H1 (cell line): ENCODE data around the gene RBM8A. TPM values are rescaled to one million over a fixed set of nuclear protein-coding genes. Genes with fewer than 3 reads are reported as not detected.

Experiments
- CBX5 ChIP-seq: fragments of 300-800, 300-1000 bp; sonication (generic); IDR thresholded peaks from 2 replicates; pipeline ENCODE4 v1.7.1; 2016; ENCODE audit warnings: antibody characterized with exemption, low read length, low read depth
- CBX8 ChIP-seq: fragments of 300-800, 300-1000 bp; sonication (generic); IDR thresholded peaks from 2 replicates; pipeline ENCODE4 v1.7.1; 2016; ENCODE audit warnings: low read depth, low read length, borderline replicate concordance
- CHD2 ChIP-seq: IDR thresholded peaks from 2 replicates; pipeline ENCODE4 v1.6.1; 2012; ENCODE audit warnings: low read length, improper control_type of control experiment
- CREB1 ChIP-seq: IDR thresholded peaks from 2 replicates; pipeline ENCODE4 v1.6.1; 2012; ENCODE audit warnings: inconsistent platforms
- CTBP2 ChIP-seq: IDR thresholded peaks from 2 replicates; pipeline ENCODE4 v1.7.0; 2011; ENCODE audit warnings: borderline replicate concordance, mild to moderate bottlenecking, moderate library complexity, mixed read lengths, low read length; ENCODE audit not compliant: insufficient read depth, insufficient read length
- EZH2 ChIP-seq: fragments of 200-600 bp; sonication (generic); IDR thresholded peaks from 2 replicates; pipeline ENCODE4 v1.7.1; 2012; ENCODE audit warnings: low read depth, mild to moderate bottlenecking, moderate library complexity, low read length, inconsistent platforms; ENCODE audit not compliant: severe bottlenecking
- FOSL1 ChIP-seq: IDR thresholded peaks from 2 replicates; pipeline ENCODE4 v1.6.1; 2011; ENCODE audit warnings: mild to moderate bottlenecking, low read depth, low read length, moderate library complexity; ENCODE audit not compliant: insufficient read depth
- GABPA ChIP-seq: IDR thresholded peaks from 2 replicates; pipeline ENCODE4 v1.6.1; 2011; ENCODE audit warnings: mild to moderate bottlenecking, low read length, moderate library complexity, borderline replicate concordance; ENCODE audit not compliant: insufficient read depth
- GTF2F1 ChIP-seq: IDR thresholded peaks from 2 replicates; pipeline ENCODE4 v1.6.1; 2012; ENCODE audit warnings: low read depth, low read length, improper control_type of control experiment, borderline replicate concordance
- HDAC2 ChIP-seq, 2 experiments: fragments of 300-600 bp in 1 of 2; sonication (generic) in 1 of 2; IDR thresholded peaks; 2 replicates each; pipeline ENCODE4 v1.6.1; 2011 to 2012; ENCODE audit warnings: low read depth in 2 of 2, low read length in 2 of 2, mild to moderate bottlenecking in 2 of 2, moderate library complexity in 2 of 2, borderline replicate concordance in 1 of 2, inconsistent platforms in 1 of 2
- NANOG ChIP-seq: IDR thresholded peaks from 2 replicates; pipeline ENCODE4 v1.6.1; 2011; ENCODE audit warnings: low read length, low read depth, mild to moderate bottlenecking, inconsistent platforms; ENCODE audit not compliant: insufficient read depth, poor library complexity, severe bottlenecking
- POLR2A ChIP-seq, 2 experiments: IDR thresholded peaks; 1 replicate in 1 of 2; 2 replicates in 1 of 2; pipeline ENCODE4 v1.6.1; 2011; ENCODE audit warnings: low read depth in 2 of 2, low read length in 2 of 2, mild to moderate bottlenecking in 2 of 2; ENCODE audit errors: control extremely low read depth in 1 of 2
- RAD21 ChIP-seq, 2 experiments: IDR thresholded peaks in 1 of 2; conservative IDR thresholded peaks in 1 of 2; 2 replicates each; pipeline ENCODE4 v1.6.1; 2011; ENCODE audit warnings: low read depth in 2 of 2, low read length in 2 of 2, improper control_type of control experiment in 1 of 2, inconsistent platforms in 1 of 2, mild to moderate bottlenecking in 1 of 2, moderate library complexity in 1 of 2
- RFX5 ChIP-seq: IDR thresholded peaks from 2 replicates; pipeline ENCODE4 v1.6.1; 2011; ENCODE audit warnings: low read depth, low read length, improper control_type of control experiment, borderline replicate concordance
- SAP30 ChIP-seq: fragments of 300-600 bp; sonication (generic); IDR thresholded peaks from 2 replicates; pipeline ENCODE4 v1.7.1; 2012; ENCODE audit warnings: low read length, moderate library complexity, mild to moderate bottlenecking, inconsistent platforms; ENCODE audit not compliant: insufficient read depth, insufficient replicate concordance
- SIX5 ChIP-seq: IDR thresholded peaks from 2 replicates; pipeline ENCODE4 v1.6.1; 2011; ENCODE audit warnings: mild to moderate bottlenecking, low read depth, low read length
- SP1 ChIP-seq: IDR thresholded peaks from 2 replicates; pipeline ENCODE4 v1.6.1; 2011; ENCODE audit warnings: low read depth, low read length
- SP2 ChIP-seq: IDR thresholded peaks from 2 replicates; pipeline ENCODE4 v1.6.1; 2012; ENCODE audit warnings: mild to moderate bottlenecking, low read length, inconsistent platforms
- SRF ChIP-seq: IDR thresholded peaks from 2 replicates; pipeline ENCODE4 v1.6.1; 2011; ENCODE audit warnings: mild to moderate bottlenecking, low read depth, low read length, moderate library complexity
- SUZ12 ChIP-seq: fragments of 200-600 bp; sonication (generic); IDR thresholded peaks from 2 replicates; pipeline ENCODE4 v1.6.1; 2012; ENCODE audit warnings: mild to moderate bottlenecking, inconsistent platforms, low read length, moderate library complexity, mixed read lengths
- TCF12 ChIP-seq: IDR thresholded peaks from 2 replicates; pipeline ENCODE4 v1.6.1; 2011; ENCODE audit warnings: low read depth, mild to moderate bottlenecking, low read length
- TEAD4 ChIP-seq: IDR thresholded peaks from 2 replicates; pipeline ENCODE4 v1.6.1; 2012; ENCODE audit warnings: low read depth, low read length, inconsistent platforms, mixed read lengths
- YY1 ChIP-seq: IDR thresholded peaks from 2 replicates; pipeline ENCODE4 v1.6.1; 2011; ENCODE audit warnings: low read depth, mild to moderate bottlenecking, low read length
- ZNF274 ChIP-seq: IDR thresholded peaks from 2 replicates; pipeline ENCODE4 v1.7.0; 2012; ENCODE audit warnings: low read length, borderline replicate concordance; ENCODE audit errors: extremely low read depth
- polyA plus RNA-seq, 7 experiments: library from polyadenylated mRNA; depleted of rRNA in 3 of 7; stranded (reverse) in 5 of 7; unstranded in 2 of 7; fragments of >200 nt in 5 of 7; fragments of 200-250 nt in 2 of 7; gene quantifications; 1 replicate in 5 of 7; 2 replicates in 1 of 7; 4 replicates in 1 of 7; pipeline versions ENCODE4 v1.2.1 to v1.2.3, GENCODE V29; 2011 to 2013; ENCODE audit warnings: missing spikeins in 2 of 7, mixed read lengths in 2 of 7
- total RNA-seq: library from RNA; stranded (reverse); fragmentation: NEBNext Ultra II Directional; extraction: Animal tissue kit (Norgen Biotek cat#: 25700); gene quantifications from 2 replicates; pipeline ENCODE4 v1.2.1, GENCODE V29; 2021

Gene RBM8A
- total and polyA plus RNA-seq, 2 of the 8 experiments (the other 6 are each of a cell fraction or from before 2014, with no cell fraction given): 125 to 216 TPM

DNA sequence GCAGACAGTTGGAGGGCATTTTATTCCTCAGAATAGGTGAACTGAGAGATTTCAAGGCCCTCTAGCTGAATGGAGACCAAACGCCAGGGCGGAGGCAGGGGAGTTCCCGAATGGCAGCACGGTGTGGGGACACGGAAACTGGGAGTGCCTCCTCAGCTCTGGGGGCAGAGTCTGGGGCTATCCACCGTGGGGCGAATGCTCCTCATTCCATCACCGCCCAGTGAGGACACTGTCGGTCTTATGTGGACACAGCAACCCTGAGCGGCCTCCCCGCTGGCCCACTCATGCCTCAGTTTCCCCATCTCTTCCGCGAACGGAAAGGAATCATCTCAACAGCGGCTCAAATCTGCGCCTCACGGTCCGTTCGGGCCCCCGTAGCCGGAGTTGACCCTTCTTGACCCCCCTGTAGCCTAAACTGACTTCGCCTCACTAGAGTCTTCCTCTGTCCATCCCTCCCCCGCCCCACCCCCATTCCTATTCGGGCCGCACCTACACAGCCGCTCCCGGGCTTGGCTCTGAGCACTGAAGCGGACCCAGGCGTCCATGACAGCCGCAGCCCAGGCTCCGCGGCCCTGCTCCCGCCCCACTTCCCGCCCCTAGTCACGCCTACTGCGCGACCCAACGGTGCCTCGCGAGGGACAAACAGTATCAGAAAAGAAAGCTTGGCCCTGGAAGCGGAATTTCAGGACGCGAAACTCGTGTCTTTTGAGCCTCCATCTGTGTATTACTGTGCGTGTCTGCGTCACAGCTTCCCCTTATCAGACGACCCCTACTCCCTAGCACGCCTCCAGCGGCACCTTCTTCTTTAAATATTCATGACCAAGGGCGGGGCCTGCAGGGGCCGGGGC is 8.9 kb downstream of the RBM8A start, which contains the start of gene PEX11B (continued):
- TF ChIP-seq SRF (no peak), SUZ12 (no peak), YY1 (no peak; the same call in 1 of the 2 replicates), RFX5 (no peak), SP1 (no peak), CTBP2 (no peak), EZH2 (no peak), SAP30 (no peak), SP2 (no peak), POLR2A (IDR thresholded peaks at IDR 0.05; ENCODE audit: control extremely low read depth in 1 of 2, low read depth in 2 of 2, low read length in 2 of 2) (0 out of 3 replicates have a peak, but pooled peaks of 1 of the 2 experiments have one; percentile 11), GABPA (no peak), ZNF274 (no peak), TEAD4 (no peak), HDAC2 (IDR thresholded peaks at IDR 0.05; ENCODE audit: borderline replicate concordance in 1 of 2, low read depth in 2 of 2, low read length in 2 of 2) (peak in 1 of 2 experiments; percentile 3; a peak in 1 of 4 replicates), CREB1 (0 out of 2 replicates have a peak, but pooled peaks have one; percentile 49), NANOG (no peak), TCF12 (no peak), CHD2 (peak; percentile 72; the same call in 1 of the 2 replicates), CBX8 (no peak), CBX5 (no peak), GTF2F1 (no peak), FOSL1 (no peak), RAD21 (IDR thresholded peaks at IDR 0.05 in 1 of 2, conservative IDR thresholded peaks at IDR 0.05 in 1 of 2; ENCODE audit: low read depth in 2 of 2, low read length in 2 of 2) (no peak), SIX5 (no peak)
